Activated CD4-positive, alpha-beta T cell treated with anti-CD3 and anti-CD28 coated beads, Interleukin-2, amount 50 U/mL, for 24 hours (primary cell): Measurements from ENCODE around the gene RNF17.

Source experiments
- DNase-seq, 2 donors: peaks; one replicate each; pipeline ENCODE4 v3.0.0-alpha.2; 2020; ENCODE audit warnings: low read depth in 1 of 2, low spot score in 1 of 2

The RNF17 gene

GRCh38 chr13:24894972-24895300 lies 131.0 kb downstream of the RNF17 start:
- DNase-seq = no peak

GRCh38 chr13:24896061-24896460 lies 132.1 kb downstream of the RNF17 start:
- DNase-seq = no peak

GRCh38 chr13:24897293-24897692 lies 133.3 kb downstream of the RNF17 start:
- DNase-seq = no peak

DNA sequence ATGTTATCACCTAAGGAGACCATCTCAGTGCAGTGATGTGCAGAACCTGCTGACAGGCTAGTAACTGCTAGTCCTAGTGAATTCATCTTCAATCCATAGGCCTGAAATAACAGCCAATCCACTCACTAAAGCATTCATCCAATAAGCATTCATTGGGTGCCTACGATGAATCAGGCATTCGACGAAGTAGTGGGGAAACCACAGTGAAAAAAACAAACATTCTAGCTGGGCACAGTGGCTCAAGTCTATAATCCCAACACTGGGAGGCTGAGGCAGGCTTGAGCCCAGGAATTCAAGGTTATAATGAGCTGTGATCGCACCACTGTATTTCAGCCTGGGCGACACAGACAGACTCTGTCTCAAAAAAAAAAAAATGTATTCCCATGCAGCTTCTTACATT lies 135.6 kb downstream of the RNF17 start:
- no peak for DNase-seq

- no peak for DNase-seq
Measured at GRCh38 chr13:24900507-24900906, 136.5 kb downstream of the RNF17 start.

DNA sequence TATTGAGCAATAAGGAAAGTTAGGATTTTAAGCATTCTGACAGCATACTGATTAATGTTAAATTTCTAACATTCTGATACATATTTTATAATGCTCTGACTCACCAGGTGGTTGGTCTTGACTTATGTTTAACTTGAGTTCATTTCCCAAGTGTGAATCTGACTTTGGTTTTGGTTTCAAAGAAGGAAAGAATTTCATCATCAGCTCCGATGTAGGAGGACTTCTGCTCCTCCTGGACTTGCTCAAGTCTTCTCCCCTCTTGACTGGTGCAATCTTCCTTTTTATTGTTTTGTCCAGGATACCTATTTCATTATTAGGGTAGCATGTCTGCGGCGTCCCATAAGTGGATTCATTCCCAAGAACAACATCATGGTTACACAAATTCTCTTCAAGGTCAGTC lies 141.3 kb downstream of the RNF17 start:
- no peak for DNase-seq

GRCh38 chr13:24906268-24906667 lies 142.3 kb downstream of the RNF17 start:
- no peak for DNase-seq

GRCh38 chr13:24910502-24911132 lies 146.6 kb downstream of the RNF17 start:
- no peak for DNase-seq

DNA sequence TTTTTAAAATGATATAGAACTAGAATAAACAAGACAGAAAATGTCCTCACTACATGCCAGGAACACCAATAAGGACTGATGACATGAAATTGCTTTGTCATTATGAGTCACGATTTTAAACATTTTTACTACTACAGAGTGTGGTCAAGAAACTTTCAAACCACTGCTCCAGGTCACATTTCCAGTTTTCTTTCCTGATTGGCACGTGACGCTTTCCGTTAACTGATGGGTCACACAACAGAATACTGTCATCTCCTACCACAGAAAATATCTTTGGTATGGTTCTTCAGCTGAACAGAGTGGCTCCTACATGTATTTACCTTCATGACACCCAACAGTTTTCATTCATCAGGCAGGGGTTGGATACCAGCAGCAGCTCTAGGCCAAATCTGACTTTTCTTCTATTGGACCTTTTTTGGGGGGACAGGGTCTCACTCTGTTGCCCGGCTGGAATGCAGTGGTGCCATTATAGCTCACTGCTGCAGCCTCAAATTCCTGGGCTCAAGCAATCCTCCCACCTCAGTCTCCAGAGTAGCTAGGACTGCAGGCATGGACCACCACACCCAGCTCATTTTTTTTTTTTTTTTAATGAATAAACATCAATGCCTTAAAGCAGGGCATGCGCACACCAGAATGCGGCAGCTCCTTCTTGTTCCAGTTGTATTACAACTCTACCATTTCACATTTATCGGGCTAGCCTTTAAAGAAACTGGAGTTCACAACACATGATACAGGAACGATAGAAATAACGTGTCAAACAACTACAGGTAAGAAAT lies 147.4 kb downstream of the RNF17 start:
- no peak for DNase-seq

- no peak for DNase-seq
Measured at GRCh38 chr13:24916464-24916863, 152.5 kb downstream of the RNF17 start.

GRCh38 chr13:24921003-24921402 lies 157.0 kb downstream of the RNF17 start:
- no peak for DNase-seq

- no peak for DNase-seq
Measured at GRCh38 chr13:24921881-24922280, 157.9 kb downstream of the RNF17 start.

DNA sequence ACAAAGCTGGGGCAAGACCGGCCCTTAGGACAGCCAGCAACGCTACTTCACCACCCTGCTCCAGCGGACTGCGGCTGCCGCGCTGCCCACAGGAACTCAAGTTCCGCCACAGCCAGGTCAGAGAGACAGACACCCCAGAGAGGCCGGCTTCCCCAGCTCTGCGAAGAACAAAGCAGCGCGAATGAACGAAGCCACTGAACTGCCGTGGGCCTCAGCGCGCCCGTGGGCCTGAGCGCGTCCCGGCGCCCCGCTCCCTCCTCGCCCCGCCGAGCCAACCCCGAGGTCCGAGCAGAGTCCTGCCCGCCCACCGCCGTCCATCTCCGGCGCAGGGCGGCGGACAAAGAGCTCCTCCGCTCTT lies 158.4 kb downstream of the RNF17 start:
- DNase-seq = no peak

GRCh38 chr13:24922745-24923591 lies 159.0 kb downstream of the RNF17 start:
- DNase-seq = peak; percentile 81 to 90

GRCh38 chr13:24925318-24926231 lies 161.6 kb downstream of the RNF17 start:
- DNase-seq = no peak

DNA sequence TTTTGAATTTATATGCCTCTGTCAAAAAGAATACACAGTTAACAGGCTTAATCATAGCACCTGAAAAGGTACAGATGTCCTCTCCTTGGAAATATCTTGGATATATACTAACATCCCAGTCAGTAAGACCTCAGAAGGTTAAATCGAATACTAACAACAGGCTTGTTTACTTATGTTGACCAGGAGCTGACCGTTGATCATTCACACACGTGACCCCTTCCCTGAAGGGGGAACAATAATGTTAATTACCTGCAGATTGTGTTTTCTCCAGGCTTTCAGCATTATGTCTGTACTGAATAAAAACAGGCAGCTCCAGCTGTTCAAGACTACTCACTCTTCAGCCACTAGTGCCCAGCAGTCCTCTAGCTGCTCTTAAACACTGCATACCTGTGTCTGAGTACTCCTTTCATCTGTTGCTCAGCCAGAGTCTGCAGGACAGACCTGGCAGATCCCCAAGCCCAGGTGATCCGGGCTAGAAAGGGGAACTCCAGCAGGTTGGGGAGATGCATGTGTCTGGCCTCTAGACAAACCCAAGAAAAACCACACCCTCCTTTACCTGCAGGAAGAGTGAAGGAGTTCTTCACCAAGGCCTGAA lies 163.9 kb downstream of the RNF17 start:
- no peak for DNase-seq

DNA sequence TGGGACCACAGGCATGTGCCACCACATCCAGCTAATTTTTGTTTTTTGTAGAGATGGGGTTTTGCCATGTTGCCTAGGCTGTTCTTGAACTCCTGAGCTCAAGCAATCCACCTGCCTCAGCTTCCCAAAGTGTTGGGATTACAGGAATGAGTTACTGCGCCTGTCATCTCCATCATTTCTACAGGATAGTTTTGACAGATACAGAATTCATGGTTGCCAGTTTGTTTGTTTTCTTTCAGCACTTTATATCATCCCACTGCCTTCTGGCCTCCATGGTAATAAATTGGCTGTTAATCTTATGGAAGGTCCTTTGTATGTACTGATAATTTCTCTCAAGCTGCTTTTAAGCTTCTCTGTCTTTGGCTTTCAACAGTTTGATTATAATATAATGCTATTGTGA lies 165.2 kb downstream of the RNF17 start:
- DNase-seq = no peak
